ENCODE data around the gene CAMK4. TPM values are rescaled to one million over a fixed set of nuclear protein-coding genes. Genes with fewer than 3 reads are reported as not detected.
"Not testable (repeated sequence)": the region's sequence is repeated elsewhere in the genome, so short reads cannot be mapped to it uniquely, and the experiment has no call there.

The CAMK4 gene
- total RNA-seq, 1 donor, result 89.3 TPM

DNA sequence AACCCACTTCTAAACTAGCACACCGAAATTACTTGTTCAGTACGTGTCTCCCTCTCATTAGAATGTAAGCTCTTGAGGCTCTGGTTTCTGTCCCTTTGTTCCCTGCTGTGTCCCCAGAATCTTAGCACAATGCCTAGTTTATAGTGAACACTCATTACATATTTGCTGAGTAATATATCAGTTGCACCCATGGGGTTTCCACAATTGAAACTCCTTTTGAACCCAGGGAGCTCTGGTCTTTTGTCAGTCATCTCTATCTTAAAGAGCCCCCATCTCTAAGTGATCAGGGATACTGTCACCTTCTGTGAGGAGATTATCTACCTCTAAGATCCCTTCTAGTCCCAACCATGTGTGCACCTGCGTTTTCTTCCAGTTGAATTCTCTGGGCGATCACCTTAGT, 12.8 kb downstream of the CAMK4 start:
- Histone ChIP-seq H3K4me3 (ENCODE audit: low read length) (no peak overlapping the region), H3K4me1 (ENCODE audit: insufficient read depth, low read length) (peaks cover 28% of the 10 kb centered on the region), H3K27me3 (ENCODE audit: insufficient read depth, low read length) (no peaks in the 10 kb centered on the region), H3K9me3 (ENCODE audit: low read depth, low read length) (no peaks in the 10 kb centered on the region)

DNA sequence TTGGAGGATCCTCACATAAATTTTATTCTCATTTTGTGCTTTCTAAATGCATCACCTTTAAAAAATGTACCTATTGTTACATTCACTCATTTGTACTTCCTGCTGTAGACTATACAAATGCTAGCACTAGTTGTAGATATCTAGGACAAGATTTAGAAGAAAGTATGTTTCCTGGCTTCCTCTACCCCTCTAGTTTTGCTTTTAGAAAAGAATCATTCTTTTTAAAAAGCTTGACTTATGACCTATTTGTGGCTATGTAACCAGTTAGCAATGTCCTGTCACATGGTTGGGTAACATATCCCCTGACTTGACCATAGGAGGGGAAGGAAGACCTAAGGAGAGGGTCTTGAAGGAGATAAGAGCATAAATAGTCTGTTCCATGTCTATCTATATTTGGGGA, 13.3 kb downstream of the CAMK4 start:
- H3K4me1 ChIP-seq (ENCODE audit: insufficient read depth, low read length), result peaks cover 25% of the 10 kb centered on the region
- H3K9me3 ChIP-seq (ENCODE audit: low read depth, low read length), result no peaks in the 10 kb centered on the region
- H3K4me3 ChIP-seq (ENCODE audit: low read length), result no peak overlapping the region
- no peaks in the 10 kb centered on the region for H3K27me3 ChIP-seq (ENCODE audit: insufficient read depth, low read length)

DNA sequence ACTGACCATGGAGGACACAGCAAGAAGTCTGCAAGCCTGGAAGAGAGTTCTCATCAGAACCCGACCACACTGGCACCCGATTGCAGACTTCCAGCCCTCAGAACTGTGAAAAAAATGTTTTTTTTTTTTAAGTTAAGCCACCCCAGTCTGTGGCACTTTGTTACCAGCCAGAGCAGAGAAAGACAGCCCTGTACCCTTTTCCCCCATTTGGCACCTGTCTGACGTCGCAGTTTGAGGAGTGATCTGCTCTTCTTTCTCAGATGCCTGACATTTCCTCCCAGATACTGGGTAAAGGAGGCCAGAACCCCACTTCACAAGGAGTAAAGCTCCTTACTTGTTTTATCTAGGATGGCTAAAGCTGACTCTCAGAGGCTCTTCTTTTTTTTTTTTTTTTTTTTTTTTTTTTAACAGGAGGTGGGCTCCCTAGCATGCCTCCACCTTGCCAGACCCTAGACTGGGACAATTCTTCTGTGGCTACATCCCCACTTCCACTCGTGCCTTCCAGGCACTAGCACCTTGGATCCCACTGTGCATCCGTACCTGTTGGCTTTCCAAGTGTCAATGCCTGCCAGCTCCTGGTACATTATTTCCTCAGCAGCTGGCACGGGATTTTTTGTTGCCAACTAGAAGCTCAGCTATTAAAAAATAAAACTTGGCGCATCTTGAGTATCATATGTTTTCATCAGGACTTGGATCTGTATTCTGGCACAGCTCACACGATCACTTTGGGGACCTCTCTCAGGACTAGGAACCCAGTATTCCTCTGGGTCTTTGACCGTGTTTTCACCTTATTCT, 14.4 kb downstream of the CAMK4 start:
- Histone ChIP-seq H3K27me3 (ENCODE audit: insufficient read depth, low read length) (no peaks in the 10 kb centered on the region), H3K4me1 (ENCODE audit: insufficient read depth, low read length) (peaks cover 24% of the 10 kb centered on the region), H3K4me3 (ENCODE audit: low read length) (no peak overlapping the region), H3K9me3 (ENCODE audit: low read depth, low read length) (no peaks in the 10 kb centered on the region)

DNA sequence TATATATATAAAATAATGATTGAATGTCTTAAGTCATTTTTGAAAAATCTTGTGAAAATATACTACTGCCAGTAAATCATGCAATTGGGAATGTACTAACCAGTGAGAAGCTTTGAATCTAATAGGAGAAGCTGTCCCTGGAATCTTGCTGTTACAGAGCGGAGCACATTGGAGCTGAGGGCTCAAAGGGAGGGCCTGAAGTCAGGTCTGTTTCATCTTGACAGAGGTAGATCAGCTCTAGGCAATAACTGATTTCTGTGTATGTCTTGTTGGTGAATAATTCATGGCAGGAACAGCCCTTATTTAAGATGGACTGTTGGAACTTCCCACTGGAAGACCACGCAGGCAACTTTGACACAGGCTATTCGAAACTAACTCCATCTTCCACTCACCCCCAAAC, 17.5 kb downstream of the CAMK4 start:
- no peaks in the 10 kb centered on the region for H3K9me3 ChIP-seq (ENCODE audit: low read depth, low read length)
- H3K27me3 ChIP-seq (ENCODE audit: insufficient read depth, low read length), result no peaks in the 10 kb centered on the region
- H3K4me1 ChIP-seq (ENCODE audit: insufficient read depth, low read length), result peaks cover 11% of the 10 kb centered on the region
- no peak overlapping the region for H3K4me3 ChIP-seq (ENCODE audit: low read length)

DNA sequence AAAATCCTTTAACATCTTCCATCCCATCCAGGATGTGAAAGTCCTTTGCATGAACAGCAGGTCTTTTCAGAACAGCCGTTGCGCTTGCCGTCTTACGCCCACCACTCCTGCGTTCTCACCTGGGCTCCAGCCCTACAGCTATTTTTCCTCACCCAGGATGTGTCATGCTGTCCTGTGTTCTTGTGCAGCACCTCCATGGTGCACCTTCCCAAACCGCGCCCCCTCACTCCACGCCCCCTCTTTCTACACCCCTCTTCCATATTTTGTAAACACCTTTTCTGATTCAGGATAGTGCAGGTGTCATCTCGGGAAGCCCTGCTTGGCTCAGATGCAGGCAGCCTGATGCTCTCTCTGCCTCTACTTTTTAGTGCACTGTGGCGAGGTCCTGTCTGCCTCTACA, 18.4 kb downstream of the CAMK4 start:
- Histone ChIP-seq H3K4me1 (ENCODE audit: insufficient read depth, low read length) (peaks cover 6% of the 10 kb centered on the region), H3K27me3 (ENCODE audit: insufficient read depth, low read length) (no peaks in the 10 kb centered on the region), H3K9me3 (ENCODE audit: low read depth, low read length) (no peaks in the 10 kb centered on the region), H3K4me3 (ENCODE audit: low read length) (no peak overlapping the region)

DNA sequence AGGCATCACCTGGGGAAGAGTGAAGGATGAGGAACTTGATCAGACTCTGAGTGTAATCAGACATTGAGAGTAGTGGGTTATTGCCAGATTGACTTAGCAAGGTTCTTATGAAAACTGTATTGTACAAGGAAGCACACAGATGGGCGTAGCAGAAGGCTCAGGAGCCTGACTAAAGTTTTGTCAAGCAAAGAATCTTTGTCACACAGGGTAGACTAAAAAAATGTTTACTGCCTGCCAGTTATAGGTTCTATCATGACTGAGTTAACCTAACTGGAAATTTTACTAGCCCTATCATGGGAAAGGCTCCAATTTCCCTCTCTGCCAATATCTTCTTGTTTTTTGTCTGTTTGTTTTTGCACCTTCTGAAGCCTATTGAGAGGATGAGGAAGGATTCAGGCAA, 19.1 kb downstream of the CAMK4 start:
- Histone ChIP-seq H3K27me3 (ENCODE audit: insufficient read depth, low read length) (no peaks in the 10 kb centered on the region), H3K4me3 (ENCODE audit: low read length) (no peak overlapping the region), H3K4me1 (ENCODE audit: insufficient read depth, low read length) (no peaks in the 10 kb centered on the region), H3K9me3 (ENCODE audit: low read depth, low read length) (no peaks in the 10 kb centered on the region)

DNA sequence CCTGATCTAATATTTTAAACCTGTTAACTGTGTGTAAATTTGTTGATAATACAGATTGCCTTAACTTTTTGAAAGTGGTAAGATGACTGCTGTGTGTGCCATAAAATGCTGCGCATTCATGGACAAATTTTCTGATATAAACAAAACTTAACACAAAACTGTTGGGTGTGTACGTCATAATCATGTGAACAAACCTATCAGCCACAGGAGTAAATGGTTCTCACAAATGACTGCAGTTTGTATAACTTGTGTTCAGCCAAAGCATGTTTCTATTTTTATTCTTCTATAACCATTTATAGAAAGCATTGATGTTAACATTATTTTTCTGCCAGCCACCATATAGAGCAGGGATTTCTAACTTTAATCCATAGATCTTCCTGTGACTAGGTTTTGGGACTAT, 21.5 kb downstream of the CAMK4 start:
- no peaks in the 10 kb centered on the region for H3K9me3 ChIP-seq (ENCODE audit: low read depth, low read length)
- no peak overlapping the region for H3K4me3 ChIP-seq (ENCODE audit: low read length)
- peaks cover 2% of the 10 kb centered on the region for H3K4me1 ChIP-seq (ENCODE audit: insufficient read depth, low read length)
- no peaks in the 10 kb centered on the region for H3K27me3 ChIP-seq (ENCODE audit: insufficient read depth, low read length)

DNA sequence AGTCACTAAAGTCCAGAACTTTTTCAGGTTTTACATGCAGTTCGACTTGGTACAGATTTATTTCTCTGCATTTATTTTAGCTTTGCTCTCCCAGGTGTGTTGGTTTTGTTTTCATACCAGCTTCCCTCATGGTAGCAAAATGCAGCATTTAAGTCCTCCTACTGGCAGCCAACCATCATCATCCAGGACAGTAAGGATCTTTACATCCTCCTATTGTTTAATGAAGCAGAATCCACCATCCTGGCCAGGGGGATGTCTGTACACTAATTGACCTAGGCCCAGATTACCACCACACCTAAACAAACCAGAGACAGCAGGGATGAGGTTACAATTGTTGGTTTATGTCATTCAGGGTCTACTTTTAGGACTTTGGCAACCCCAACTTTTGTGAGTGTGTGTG, 22.3 kb downstream of the CAMK4 start:
- no peak overlapping the region for H3K4me3 ChIP-seq (ENCODE audit: low read length)
- no peaks in the 10 kb centered on the region for H3K9me3 ChIP-seq (ENCODE audit: low read depth, low read length)
- H3K4me1 ChIP-seq (ENCODE audit: insufficient read depth, low read length), result peaks cover 4% of the 10 kb centered on the region
- no peaks in the 10 kb centered on the region for H3K27me3 ChIP-seq (ENCODE audit: insufficient read depth, low read length)

DNA sequence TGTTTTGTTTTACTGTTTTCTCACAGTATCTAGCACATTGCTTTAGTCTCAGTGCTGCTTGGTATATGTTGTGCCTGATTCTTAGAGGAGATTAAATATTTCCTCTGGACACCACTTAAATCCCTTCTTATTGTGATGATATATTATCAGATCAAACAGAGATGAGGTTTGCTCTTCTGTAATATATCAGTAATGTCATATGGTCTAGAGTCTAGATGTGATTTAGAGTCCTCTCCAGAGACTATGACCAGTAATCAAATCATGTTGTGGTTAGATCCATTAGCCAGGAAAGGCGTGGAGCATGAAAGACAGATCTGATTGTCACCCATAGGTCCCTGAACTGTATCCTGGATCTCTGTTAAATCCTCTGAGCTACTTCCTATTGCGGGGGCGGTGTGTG, 24.4 kb downstream of the CAMK4 start:
- H3K4me3 ChIP-seq (ENCODE audit: low read length), result no peak overlapping the region
- H3K4me1 ChIP-seq (ENCODE audit: insufficient read depth, low read length), result peaks cover 4% of the 10 kb centered on the region
- no peaks in the 10 kb centered on the region for H3K9me3 ChIP-seq (ENCODE audit: low read depth, low read length)
- no peaks in the 10 kb centered on the region for H3K27me3 ChIP-seq (ENCODE audit: insufficient read depth, low read length)

DNA sequence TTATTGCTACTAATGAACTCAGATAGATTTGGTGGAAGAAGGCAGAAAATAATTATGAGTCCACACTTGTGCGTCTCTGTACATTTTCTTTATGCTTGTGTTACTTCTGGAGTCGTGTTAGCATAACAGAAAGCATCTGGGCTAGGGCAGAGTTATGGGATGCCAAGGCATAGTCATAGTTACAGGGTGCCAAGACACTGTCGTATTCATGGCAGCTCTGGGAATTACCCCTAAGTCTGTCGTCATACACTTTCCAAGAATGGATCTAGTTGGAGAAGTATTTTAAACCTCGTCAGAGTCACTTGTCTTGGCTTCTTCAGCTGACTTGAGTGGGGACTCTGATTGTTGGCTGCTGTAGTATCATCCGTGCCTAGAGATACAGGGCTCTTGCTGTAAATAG, 27.7 kb downstream of the CAMK4 start:
- peaks cover 17% of the 10 kb centered on the region for H3K4me1 ChIP-seq (ENCODE audit: insufficient read depth, low read length)
- H3K27me3 ChIP-seq (ENCODE audit: insufficient read depth, low read length), result no peaks in the 10 kb centered on the region
- no peaks in the 10 kb centered on the region for H3K9me3 ChIP-seq (ENCODE audit: low read depth, low read length)
- no peak overlapping the region for H3K4me3 ChIP-seq (ENCODE audit: low read length)

DNA sequence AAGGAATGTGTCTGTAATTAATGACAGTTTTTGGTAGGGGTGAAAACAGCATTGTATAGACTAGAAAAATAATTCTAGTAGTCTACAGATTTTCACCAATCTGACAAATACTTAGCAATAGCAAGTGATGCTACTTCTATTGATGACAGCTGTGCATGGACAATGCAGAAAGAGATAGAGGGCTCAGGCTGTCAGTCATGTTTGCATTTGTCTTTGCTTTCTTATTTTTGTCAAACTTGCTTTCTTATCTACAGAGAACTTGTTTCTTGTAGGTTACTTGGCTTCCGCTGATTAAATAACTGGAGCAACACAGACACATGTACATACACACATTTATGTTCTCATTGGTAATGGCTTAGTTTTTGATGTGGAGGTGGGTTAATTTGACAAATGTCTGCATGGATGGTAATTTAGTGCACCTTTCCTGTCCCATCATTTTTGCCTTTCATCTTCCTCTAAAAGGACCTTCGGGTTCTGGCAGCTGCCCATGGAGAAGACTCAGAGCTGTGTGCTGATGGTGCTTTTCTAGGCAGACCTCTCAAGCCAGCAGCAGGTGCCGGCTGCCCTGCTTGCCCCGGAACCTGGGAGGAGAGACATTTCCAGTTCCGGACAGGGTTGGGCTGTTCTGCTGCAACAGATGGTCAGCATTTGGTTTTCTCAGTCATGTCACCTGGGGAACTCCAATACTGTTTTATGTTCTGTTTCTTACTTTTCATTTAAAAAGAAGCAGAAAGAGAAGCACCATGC, 28.8 kb downstream of the CAMK4 start:
- Histone ChIP-seq H3K4me3 (ENCODE audit: low read length) (no peak overlapping the region), H3K4me1 (ENCODE audit: insufficient read depth, low read length) (peaks cover 17% of the 10 kb centered on the region), H3K27me3 (ENCODE audit: insufficient read depth, low read length) (no peaks in the 10 kb centered on the region), H3K9me3 (ENCODE audit: low read depth, low read length) (no peaks in the 10 kb centered on the region)

DNA sequence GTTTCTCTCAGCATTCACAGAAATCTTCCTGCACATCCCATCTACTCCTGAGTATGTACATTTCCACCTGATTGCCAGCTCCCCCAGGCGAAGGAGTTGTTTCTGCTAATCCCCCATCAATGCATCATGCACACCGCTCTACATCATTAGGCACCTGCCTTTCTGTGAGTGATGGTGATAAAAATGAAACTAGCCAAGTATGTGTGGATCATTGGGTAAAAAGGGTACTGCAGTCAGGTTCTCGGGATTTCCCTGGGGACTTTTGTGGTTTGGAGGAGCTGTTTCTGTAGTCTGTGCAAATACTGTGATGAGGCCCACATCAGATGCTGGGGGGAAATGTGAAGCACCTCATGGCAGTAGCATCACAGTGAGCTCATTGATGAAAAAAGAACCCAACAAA, 30.4 kb downstream of the CAMK4 start:
- Histone ChIP-seq H3K4me3 (ENCODE audit: low read length) (no peak overlapping the region), H3K9me3 (ENCODE audit: low read depth, low read length) (no peaks in the 10 kb centered on the region), H3K4me1 (ENCODE audit: insufficient read depth, low read length) (peaks cover 17% of the 10 kb centered on the region), H3K27me3 (ENCODE audit: insufficient read depth, low read length) (no peaks in the 10 kb centered on the region)

DNA sequence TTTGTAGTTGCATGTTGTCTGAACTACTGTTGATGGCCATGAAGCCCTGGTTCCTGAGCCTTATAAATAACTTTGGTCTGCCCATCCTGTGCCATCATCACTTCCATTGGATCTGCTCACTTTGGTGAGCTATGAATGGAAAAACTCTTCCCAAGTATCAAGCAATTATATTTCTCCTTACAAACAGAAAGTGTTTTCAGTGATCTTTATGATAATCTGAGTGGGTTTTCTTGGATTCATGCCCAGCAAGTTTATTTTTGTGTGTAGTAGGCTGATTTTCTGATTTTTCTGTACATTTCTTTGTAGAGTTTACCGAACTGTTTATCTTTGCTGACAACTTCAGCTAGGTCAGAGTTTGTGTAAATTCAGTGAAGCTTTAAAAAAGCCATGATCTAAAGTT, 31.0 kb downstream of the CAMK4 start:
- no peak overlapping the region for H3K4me3 ChIP-seq (ENCODE audit: low read length)
- no peaks in the 10 kb centered on the region for H3K27me3 ChIP-seq (ENCODE audit: insufficient read depth, low read length)
- H3K9me3 ChIP-seq (ENCODE audit: low read depth, low read length), result no peaks in the 10 kb centered on the region
- H3K4me1 ChIP-seq (ENCODE audit: insufficient read depth, low read length), result peaks cover 17% of the 10 kb centered on the region

DNA sequence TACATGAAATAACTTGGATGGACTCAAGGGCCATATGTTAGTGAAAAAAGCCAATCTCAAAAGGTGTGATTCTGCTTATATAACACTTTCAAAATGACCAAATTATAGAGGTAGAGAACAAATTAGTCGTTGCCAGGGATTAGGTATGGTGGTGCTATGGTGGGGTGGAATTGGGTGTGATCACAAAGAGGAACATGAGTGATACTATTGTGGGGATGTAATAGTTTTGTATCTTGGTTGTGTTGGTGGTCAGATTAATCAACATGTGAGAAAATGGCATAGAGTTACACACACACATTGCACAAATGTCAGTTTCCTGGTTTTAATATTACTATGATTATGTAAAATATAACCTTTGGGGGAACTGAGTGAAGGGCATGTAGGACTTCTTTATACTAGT, 31.9 kb downstream of the CAMK4 start:
- peaks cover 13% of the 10 kb centered on the region for H3K4me1 ChIP-seq (ENCODE audit: insufficient read depth, low read length)
- H3K4me3 ChIP-seq (ENCODE audit: low read length), result no peak overlapping the region
- no peaks in the 10 kb centered on the region for H3K27me3 ChIP-seq (ENCODE audit: insufficient read depth, low read length)
- H3K9me3 ChIP-seq (ENCODE audit: low read depth, low read length), result no peaks in the 10 kb centered on the region

DNA sequence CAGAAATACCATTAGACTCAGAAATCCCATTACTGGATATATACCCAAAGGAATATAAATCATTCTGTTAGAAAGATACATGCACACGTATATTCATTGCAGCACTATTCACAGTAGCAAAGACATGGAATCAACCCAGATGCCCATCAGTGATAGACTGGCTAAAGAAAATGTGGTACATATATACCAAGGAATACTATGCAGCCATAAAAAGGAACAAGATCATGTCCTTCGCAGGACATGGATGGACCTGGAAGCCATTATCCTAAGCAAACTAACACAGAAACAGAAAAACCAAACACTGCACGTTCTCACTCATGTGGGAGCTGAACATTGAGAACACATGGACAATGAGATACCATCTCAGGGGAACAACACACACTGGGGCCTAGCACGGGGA, 33.4 kb downstream of the CAMK4 start:
- not testable (repeated sequence) for H3K27me3 ChIP-seq (ENCODE audit: insufficient read depth, low read length)

DNA sequence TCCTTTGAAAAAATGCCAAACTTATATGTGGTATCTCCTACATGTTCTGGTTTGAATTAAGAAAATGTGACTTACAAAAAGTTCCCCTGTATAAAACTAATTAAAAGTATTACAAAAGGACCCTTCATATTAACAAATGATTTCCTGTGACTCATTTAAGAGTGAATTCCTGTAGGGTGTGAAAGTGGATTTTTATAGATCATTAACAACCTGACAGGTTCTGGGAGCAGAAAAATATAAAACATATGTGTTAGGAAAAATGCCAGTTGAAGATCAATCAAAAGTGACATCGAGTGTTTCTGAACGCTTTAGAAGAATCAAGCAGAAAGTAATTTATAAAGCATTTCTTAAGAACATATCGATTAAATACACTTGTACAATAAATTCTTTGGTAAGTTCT, 35.5 kb downstream of the CAMK4 start:
- Histone ChIP-seq H3K27me3 (ENCODE audit: insufficient read depth, low read length) (no peaks in the 10 kb centered on the region), H3K4me1 (ENCODE audit: insufficient read depth, low read length) (peaks cover 6% of the 10 kb centered on the region)

More for the DNA sequence above, 33.4 kb downstream of the CAMK4 start:
- H3K4me3 ChIP-seq (ENCODE audit: low read length); H3K9me3 ChIP-seq (ENCODE audit: low read depth, low read length): not testable (repeated sequence)
- H3K4me1 ChIP-seq (ENCODE audit: insufficient read depth, low read length), result peaks cover 13% of the 10 kb centered on the region

More for the DNA sequence above, 35.5 kb downstream of the CAMK4 start:
- no peaks in the 10 kb centered on the region for H3K9me3 ChIP-seq (ENCODE audit: low read depth, low read length)
- no peak overlapping the region for H3K4me3 ChIP-seq (ENCODE audit: low read length)
